ENCODE data around the gene DCBLD1.

DNA sequence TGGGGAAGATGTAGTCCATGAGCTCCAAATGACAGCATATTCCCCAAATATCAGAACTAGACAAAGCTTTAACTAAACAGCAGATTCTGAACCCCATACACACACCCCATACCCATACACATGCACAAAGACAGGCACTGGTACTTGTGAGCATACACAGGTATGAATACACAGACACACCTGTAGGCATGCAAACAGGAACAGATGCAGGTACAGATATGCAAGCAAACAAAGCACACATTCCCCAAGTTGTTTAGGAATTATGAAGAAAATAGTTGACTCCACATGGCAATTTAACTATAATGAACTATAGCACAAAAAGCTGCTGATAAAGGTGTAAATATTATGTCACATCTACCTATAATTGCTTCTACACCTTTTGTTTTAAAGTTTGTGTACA is 103.2 kb downstream of the DCBLD1 start:
- TF ChIP-seq POLR2A (conservative IDR thresholded peaks at IDR 0.05), result no peak
- TF ChIP-seq, protein P1, sequence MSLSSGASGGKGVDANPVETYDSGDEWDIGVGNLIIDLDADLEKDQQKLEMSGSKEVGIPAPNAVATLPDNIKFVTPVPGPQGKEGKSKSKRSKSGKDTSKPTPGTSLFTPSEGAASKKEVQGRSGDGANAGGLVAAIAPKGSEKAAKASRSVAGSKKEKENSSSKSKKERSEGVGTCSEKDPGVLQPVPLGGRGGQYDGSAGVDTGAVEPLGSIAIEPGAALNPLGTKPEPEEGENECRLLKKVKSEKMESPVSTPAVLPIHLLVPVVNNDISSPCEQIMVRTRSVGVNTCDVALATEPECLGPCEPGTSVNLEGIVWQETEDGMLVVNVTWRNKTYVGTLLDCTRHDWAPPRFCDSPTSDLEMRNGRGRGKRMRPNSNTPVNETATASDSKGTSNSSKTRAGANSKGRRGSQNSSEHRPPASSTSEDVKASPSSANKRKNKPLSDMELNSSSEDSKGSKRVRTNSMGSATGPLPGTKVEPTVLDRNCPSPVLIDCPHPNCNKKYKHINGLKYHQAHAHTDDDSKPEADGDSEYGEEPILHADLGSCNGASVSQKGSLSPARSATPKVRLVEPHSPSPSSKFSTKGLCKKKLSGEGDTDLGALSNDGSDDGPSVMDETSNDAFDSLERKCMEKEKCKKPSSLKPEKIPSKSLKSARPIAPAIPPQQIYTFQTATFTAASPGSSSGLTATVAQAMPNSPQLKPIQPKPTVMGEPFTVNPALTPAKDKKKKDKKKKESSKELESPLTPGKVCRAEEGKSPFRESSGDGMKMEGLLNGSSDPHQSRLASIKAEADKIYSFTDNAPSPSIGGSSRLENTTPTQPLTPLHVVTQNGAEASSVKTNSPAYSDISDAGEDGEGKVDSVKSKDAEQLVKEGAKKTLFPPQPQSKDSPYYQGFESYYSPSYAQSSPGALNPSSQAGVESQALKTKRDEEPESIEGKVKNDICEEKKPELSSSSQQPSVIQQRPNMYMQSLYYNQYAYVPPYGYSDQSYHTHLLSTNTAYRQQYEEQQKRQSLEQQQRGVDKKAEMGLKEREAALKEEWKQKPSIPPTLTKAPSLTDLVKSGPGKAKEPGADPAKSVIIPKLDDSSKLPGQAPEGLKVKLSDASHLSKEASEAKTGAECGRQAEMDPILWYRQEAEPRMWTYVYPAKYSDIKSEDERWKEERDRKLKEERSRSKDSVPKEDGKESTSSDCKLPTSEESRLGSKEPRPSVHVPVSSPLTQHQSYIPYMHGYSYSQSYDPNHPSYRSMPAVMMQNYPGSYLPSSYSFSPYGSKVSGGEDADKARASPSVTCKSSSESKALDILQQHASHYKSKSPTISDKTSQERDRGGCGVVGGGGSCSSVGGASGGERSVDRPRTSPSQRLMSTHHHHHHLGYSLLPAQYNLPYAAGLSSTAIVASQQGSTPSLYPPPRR (CRISPR knock-in tag; IDR thresholded peaks at IDR 0.05; ENCODE audit: borderline replicate concordance), result no peak
- TF ChIP-seq SIN3A (IDR thresholded peaks at IDR 0.05; ENCODE audit: borderline replicate concordance in 2 of 2, control insufficient read depth in 1 of 2, low read depth in 2 of 2, low read length in 2 of 2), result no peak
- no peak for TF ChIP-seq TCF7 (IDR thresholded peaks at IDR 0.05; ENCODE audit: borderline replicate concordance)
- no peak for TF ChIP-seq PRPF4 (IDR thresholded peaks at IDR 0.05; ENCODE audit: insufficient read depth, low read depth, low read length, poor library complexity, severe bottlenecking)
- TF ChIP-seq MAFG (tag; conservative IDR thresholded peaks at IDR 0.05), result no peak
- no peak for TF ChIP-seq U2AF1 (optimal IDR thresholded peaks at IDR 0.05; ENCODE audit: low read depth, low read length)
- no peak for TF ChIP-seq KAT2B (IDR thresholded peaks at IDR 0.05; ENCODE audit: low read depth, low read length)
- TF ChIP-seq, protein P2, sequence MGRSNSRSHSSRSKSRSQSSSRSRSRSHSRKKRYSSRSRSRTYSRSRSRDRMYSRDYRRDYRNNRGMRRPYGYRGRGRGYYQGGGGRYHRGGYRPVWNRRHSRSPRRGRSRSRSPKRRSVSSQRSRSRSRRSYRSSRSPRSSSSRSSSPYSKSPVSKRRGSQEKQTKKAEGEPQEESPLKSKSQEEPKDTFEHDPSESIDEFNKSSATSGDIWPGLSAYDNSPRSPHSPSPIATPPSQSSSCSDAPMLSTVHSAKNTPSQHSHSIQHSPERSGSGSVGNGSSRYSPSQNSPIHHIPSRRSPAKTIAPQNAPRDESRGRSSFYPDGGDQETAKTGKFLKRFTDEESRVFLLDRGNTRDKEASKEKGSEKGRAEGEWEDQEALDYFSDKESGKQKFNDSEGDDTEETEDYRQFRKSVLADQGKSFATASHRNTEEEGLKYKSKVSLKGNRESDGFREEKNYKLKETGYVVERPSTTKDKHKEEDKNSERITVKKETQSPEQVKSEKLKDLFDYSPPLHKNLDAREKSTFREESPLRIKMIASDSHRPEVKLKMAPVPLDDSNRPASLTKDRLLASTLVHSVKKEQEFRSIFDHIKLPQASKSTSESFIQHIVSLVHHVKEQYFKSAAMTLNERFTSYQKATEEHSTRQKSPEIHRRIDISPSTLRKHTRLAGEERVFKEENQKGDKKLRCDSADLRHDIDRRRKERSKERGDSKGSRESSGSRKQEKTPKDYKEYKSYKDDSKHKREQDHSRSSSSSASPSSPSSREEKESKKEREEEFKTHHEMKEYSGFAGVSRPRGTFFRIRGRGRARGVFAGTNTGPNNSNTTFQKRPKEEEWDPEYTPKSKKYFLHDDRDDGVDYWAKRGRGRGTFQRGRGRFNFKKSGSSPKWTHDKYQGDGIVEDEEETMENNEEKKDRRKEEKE (IDR thresholded peaks at IDR 0.05; ENCODE audit: borderline replicate concordance in 1 of 2, control insufficient read depth in 1 of 2, low read depth in 2 of 2, low read length in 1 of 2), result no peak
- TF ChIP-seq CUX1 (CRISPR knock-in tag; IDR thresholded peaks at IDR 0.05), result no peak
- TF ChIP-seq DPF2 (IDR thresholded peaks at IDR 0.05), result no peak
- no peak for TF ChIP-seq NRF1 (conservative IDR thresholded peaks at IDR 0.05 in 1 of 2, IDR thresholded peaks at IDR 0.05 in 1 of 2)
- no peak for TF ChIP-seq ZSCAN32 (CRISPR knock-in tag; IDR thresholded peaks at IDR 0.05)
- TF ChIP-seq PATZ1 (CRISPR knock-in tag; IDR thresholded peaks at IDR 0.05; ENCODE audit: borderline replicate concordance), result no peak
